ENCODE measurements around the gene SEMA4D.

- TF ChIP-seq, protein P1, sequence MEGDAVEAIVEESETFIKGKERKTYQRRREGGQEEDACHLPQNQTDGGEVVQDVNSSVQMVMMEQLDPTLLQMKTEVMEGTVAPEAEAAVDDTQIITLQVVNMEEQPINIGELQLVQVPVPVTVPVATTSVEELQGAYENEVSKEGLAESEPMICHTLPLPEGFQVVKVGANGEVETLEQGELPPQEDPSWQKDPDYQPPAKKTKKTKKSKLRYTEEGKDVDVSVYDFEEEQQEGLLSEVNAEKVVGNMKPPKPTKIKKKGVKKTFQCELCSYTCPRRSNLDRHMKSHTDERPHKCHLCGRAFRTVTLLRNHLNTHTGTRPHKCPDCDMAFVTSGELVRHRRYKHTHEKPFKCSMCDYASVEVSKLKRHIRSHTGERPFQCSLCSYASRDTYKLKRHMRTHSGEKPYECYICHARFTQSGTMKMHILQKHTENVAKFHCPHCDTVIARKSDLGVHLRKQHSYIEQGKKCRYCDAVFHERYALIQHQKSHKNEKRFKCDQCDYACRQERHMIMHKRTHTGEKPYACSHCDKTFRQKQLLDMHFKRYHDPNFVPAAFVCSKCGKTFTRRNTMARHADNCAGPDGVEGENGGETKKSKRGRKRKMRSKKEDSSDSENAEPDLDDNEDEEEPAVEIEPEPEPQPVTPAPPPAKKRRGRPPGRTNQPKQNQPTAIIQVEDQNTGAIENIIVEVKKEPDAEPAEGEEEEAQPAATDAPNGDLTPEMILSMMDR (IDR thresholded peaks at IDR 0.05) = no peak
- no peak for TF ChIP-seq POLR2A (IDR thresholded peaks at IDR 0.05)
Measured at GRCh38 chr9:89470224-89470839, 27.6 kb downstream of the SEMA4D start.
